ENCODE results near the gene ASB2. TPM values are rescaled to one million over a fixed set of nuclear protein-coding genes. Genes with fewer than 3 reads are reported as not detected.
A peak's percentile ranks its signal among the peaks of the same experiment; 100 is the strongest.

ASB2 gene
- total and polyA plus RNA-seq, 2 donors (not counting 1 experiment from before 2014, with no cell fraction given): 0.99 to 1.5 TPM

- no peaks in the 10 kb centered on the region for H3K36me3 ChIP-seq (ENCODE audit: control insufficient read depth, insufficient read depth, low read length)
- no peaks in the 10 kb centered on the region for H3K9me3 ChIP-seq (ENCODE audit: control insufficient read depth, insufficient read depth, low read depth, low read length)
- H3K4me1 ChIP-seq (ENCODE audit: control insufficient read depth, extremely low read depth, insufficient read depth, low read length): no peaks in the 10 kb centered on the region
- H3K9ac ChIP-seq (ENCODE audit: insufficient read depth, low read length): no peak overlapping the region
- no peak overlapping the region for H3K27ac ChIP-seq (ENCODE audit: insufficient read depth, low read length)
- H3K79me2 ChIP-seq (ENCODE audit: control insufficient read depth, insufficient read depth, low read length): no peaks in the 10 kb centered on the region
- DNase-seq (ENCODE audit: low read depth in 2 of 2): no peak
- no peaks in the 10 kb centered on the region for H4K20me1 ChIP-seq (ENCODE audit: control insufficient read depth, extremely low read depth, insufficient read depth, low read length)
- no peak overlapping the region for H3K4me3 ChIP-seq (replicated peaks in 1 of 4; ENCODE audit: control extremely low read depth in 1 of 4, insufficient read depth in 1 of 4, low read depth in 3 of 4, low read length in 4 of 4)
- H3K4me2 ChIP-seq (ENCODE audit: extremely low read depth, insufficient read depth, low read length): no peak overlapping the region
- TF ChIP-seq EZH2 (IDR thresholded peaks at IDR 0.05; ENCODE audit: low read length, missing control alignments) (no peak), CTCF (conservative IDR thresholded peaks at IDR 0.05 in 1 of 2, IDR thresholded peaks at IDR 0.05 in 1 of 2; ENCODE audit: low read depth in 1 of 2, low read length in 2 of 2) (no peak)
- H2AFZ ChIP-seq (ENCODE audit: low read length): no peak overlapping the region
- H3K27me3 ChIP-seq (ENCODE audit: control insufficient read depth, insufficient read depth, low read length): peaks cover 2% of the 10 kb centered on the region
Measured at GRCh38 chr14:93997916-93998870, 21.8 kb upstream of the ASB2 start.

GRCh38 chr14:93997082-93997481 lies 20.7 kb upstream of the ASB2 start, which contains the start of gene CCDC197:
CCDC197 (plus strand) TSS chr14:93997301; CDS start chr14:93998132, 831 bp downstream.
- DNase-seq (ENCODE audit: low read depth in 2 of 2): peak in 1 of 2 donors; percentile 39
- Histone ChIP-seq H3K4me1 (ENCODE audit: control insufficient read depth, extremely low read depth, insufficient read depth, low read length) (no peaks in the 10 kb centered on the region), H2AFZ (ENCODE audit: low read length) (no peak within 1 kb of the TSS)

More at GRCh38 chr14:93997082-93997481, 20.7 kb upstream of the ASB2 start, which contains the start of gene CCDC197:
- Histone ChIP-seq H3K9me3 (ENCODE audit: control insufficient read depth, insufficient read depth, low read depth, low read length) (no peaks in the 10 kb centered on the region), H3K36me3 (ENCODE audit: control insufficient read depth, insufficient read depth, low read length) (no peaks in the 10 kb centered on the region), H3K9ac (ENCODE audit: insufficient read depth, low read length) (no peak within 1 kb of the TSS), H3K4me3 (replicated peaks in 1 of 4; ENCODE audit: control extremely low read depth in 1 of 4, insufficient read depth in 1 of 4, low read depth in 3 of 4, low read length in 4 of 4) (no peak within 1 kb of the TSS), H3K27me3 (ENCODE audit: control insufficient read depth, insufficient read depth, low read length) (peaks cover 2% of the 10 kb centered on the region), H3K27ac (ENCODE audit: insufficient read depth, low read length) (no peak within 1 kb of the TSS), H3K4me2 (ENCODE audit: extremely low read depth, insufficient read depth, low read length) (no peak within 1 kb of the TSS), H4K20me1 (ENCODE audit: control insufficient read depth, extremely low read depth, insufficient read depth, low read length) (no peaks in the 10 kb centered on the region), H3K79me2 (ENCODE audit: control insufficient read depth, insufficient read depth, low read length) (no peaks in the 10 kb centered on the region)
- no peak for TF ChIP-seq EZH2 (IDR thresholded peaks at IDR 0.05; ENCODE audit: low read length, missing control alignments)
- no peak for TF ChIP-seq CTCF (conservative IDR thresholded peaks at IDR 0.05 in 1 of 2, IDR thresholded peaks at IDR 0.05 in 1 of 2; ENCODE audit: low read depth in 1 of 2, low read length in 2 of 2)
